Nephron progenitor cell (in vitro differentiated cells): ENCODE results near the gene SLC8A1.

Source experiments
- DNase-seq: peaks from one replicate; pipeline ENCODE4 v3.0.0; 2021
- H3K27ac Mint-ChIP-seq: 2 replicates; pipeline ENCODE4 v1.8.0; 2021; ENCODE audit warnings: mild to moderate bottlenecking, moderate library complexity, mixed read lengths
- H3K27me3 Mint-ChIP-seq: 2 replicates; pipeline ENCODE4 v1.8.0; 2021; ENCODE audit warnings: mild to moderate bottlenecking, low read depth, mixed read lengths; ENCODE audit not compliant: poor library complexity
- H3K36me3 Mint-ChIP-seq: 2 replicates; pipeline ENCODE4 v1.8.0; 2021; ENCODE audit warnings: low read depth, mixed read lengths
- H3K4me1 Mint-ChIP-seq: 2 replicates; pipeline ENCODE4 v1.8.0; 2021; ENCODE audit warnings: mixed read lengths
- H3K4me3 Mint-ChIP-seq: 2 replicates; pipeline ENCODE4 v1.8.0; 2021; ENCODE audit warnings: mild to moderate bottlenecking, moderate library complexity, mixed read lengths
- H3K9me3 Mint-ChIP-seq: 2 replicates; pipeline ENCODE4 v1.8.0; 2021; ENCODE audit warnings: mild to moderate bottlenecking, moderate library complexity, mixed read lengths
- TF ChIP-seq, protein P1 (sequence below): fragments of 200-600 bp; sonication (generic); IDR thresholded peaks from 2 replicates; pipeline ENCODE4 v1.5.0; 2021; ENCODE audit warnings: antibody characterized with exemption

The SLC8A1 gene

GRCh38 chr2:40480073-40480472 is 28.2 kb upstream of the SLC8A1 start:
- H3K27me3 Mint-ChIP-seq: peaks cover 4% of the 10 kb centered on the region
- H3K4me1 Mint-ChIP-seq: peaks cover 24% of the 10 kb centered on the region
- no peaks in the 10 kb centered on the region for H3K36me3 Mint-ChIP-seq
- H3K9me3 Mint-ChIP-seq: peaks cover 11% of the 10 kb centered on the region
- H3K27ac Mint-ChIP-seq: no peak overlapping the region
- H3K4me3 Mint-ChIP-seq: no peak overlapping the region
- DNase-seq: no peak
- TF ChIP-seq, protein P1, sequence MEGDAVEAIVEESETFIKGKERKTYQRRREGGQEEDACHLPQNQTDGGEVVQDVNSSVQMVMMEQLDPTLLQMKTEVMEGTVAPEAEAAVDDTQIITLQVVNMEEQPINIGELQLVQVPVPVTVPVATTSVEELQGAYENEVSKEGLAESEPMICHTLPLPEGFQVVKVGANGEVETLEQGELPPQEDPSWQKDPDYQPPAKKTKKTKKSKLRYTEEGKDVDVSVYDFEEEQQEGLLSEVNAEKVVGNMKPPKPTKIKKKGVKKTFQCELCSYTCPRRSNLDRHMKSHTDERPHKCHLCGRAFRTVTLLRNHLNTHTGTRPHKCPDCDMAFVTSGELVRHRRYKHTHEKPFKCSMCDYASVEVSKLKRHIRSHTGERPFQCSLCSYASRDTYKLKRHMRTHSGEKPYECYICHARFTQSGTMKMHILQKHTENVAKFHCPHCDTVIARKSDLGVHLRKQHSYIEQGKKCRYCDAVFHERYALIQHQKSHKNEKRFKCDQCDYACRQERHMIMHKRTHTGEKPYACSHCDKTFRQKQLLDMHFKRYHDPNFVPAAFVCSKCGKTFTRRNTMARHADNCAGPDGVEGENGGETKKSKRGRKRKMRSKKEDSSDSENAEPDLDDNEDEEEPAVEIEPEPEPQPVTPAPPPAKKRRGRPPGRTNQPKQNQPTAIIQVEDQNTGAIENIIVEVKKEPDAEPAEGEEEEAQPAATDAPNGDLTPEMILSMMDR: no peak

DNA sequence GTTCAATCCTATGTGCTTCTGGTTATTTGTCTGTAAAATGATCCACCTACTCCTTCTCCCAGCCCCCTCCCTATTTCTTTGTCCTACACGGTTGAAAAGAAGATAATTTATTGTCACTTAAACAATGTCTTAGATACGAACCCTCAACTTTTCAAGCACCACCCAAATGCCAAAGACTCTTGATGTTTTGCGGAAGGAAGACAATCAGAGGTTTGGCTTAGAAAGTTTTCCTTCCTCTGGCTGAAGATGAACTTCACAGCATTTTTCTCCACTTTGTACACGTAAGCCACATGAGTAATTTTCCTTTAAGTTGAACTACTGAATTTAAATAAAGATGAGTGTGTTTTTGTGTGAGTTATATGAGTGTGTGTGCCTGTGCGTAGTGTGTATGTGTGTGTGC is 25.5 kb upstream of the SLC8A1 start:
- Mint-ChIP-seq H3K36me3 (no peaks in the 10 kb centered on the region), H3K4me1 (peaks cover 35% of the 10 kb centered on the region), H3K9me3 (no peaks in the 10 kb centered on the region), H3K4me3 (no peak overlapping the region), H3K27ac (no peak overlapping the region), H3K27me3 (no peaks in the 10 kb centered on the region)
- DNase-seq: no peak
- TF ChIP-seq, protein P1: no peak

DNA sequence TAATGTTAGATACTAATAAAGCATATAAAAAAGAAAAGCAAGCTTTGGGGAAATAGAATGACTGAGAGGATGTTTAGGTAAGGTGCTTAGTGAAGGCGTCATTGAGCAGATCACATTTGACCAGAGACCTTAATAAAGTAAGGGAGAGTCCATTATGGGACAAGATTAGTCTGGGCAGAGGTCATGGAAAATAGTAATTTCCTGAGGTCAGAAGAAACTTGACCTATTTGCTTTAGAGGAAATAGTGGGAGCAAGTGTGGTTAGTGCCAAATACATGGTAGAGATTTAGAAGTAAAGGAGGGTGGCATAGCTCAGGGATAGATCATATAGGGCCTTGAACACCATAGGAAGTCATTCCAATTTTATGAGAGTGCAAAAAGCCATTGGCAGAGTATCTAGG is 24.5 kb upstream of the SLC8A1 start:
- no peak overlapping the region for H3K27ac Mint-ChIP-seq
- TF ChIP-seq, protein P1: no peak
- no peak overlapping the region for H3K4me3 Mint-ChIP-seq
- H3K27me3 Mint-ChIP-seq: no peaks in the 10 kb centered on the region
- peaks cover 43% of the 10 kb centered on the region for H3K4me1 Mint-ChIP-seq
- DNase-seq: no peak
- no peaks in the 10 kb centered on the region for H3K9me3 Mint-ChIP-seq
- H3K36me3 Mint-ChIP-seq: no peaks in the 10 kb centered on the region

DNA sequence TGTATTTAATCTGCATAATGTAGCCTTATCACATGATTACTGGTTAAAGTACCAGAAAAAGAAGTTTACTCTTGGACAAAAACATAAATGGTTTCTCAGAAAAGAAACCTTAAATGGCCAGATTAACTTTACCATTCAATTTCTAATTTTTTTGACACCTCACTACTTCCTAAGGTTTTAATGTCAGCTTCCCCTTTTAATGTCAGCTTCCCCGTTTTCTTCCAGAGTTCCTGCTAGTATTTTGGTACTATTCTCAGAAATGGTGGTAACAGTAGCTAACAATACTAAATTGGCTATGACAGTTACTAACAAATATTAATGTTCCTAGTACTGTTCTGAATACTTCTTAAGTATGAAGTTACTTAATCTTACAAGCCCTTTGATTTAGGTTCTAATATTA is 22.4 kb upstream of the SLC8A1 start:
- no peak for DNase-seq
- H3K9me3 Mint-ChIP-seq: no peaks in the 10 kb centered on the region
- H3K4me1 Mint-ChIP-seq: peaks cover 50% of the 10 kb centered on the region
- H3K27ac Mint-ChIP-seq: no peak overlapping the region
- H3K4me3 Mint-ChIP-seq: no peak overlapping the region
- no peaks in the 10 kb centered on the region for H3K27me3 Mint-ChIP-seq
- no peaks in the 10 kb centered on the region for H3K36me3 Mint-ChIP-seq
- TF ChIP-seq, protein P1: no peak

DNA sequence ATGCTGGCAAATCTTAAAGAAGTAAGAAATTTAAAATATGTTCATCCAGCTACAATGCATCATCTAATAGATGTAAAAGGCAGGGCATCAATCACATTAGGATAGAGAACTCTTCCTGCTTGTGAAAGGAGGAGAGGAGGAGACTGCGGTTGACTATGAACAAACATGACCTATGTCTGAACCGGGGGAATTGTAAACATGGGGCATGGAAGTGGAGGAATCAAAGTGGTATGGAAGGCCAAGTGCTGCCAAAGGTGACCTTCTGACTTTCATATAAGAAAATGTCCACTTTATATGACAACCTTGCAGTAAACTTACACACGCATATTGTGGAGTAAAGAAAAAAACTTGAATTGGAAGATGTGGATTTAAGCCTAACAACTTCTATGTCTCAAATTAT is 20.0 kb upstream of the SLC8A1 start:
- Mint-ChIP-seq H3K27ac (no peak overlapping the region), H3K36me3 (no peaks in the 10 kb centered on the region), H3K27me3 (peaks cover 4% of the 10 kb centered on the region), H3K4me1 (peaks cover 36% of the 10 kb centered on the region), H3K9me3 (no peaks in the 10 kb centered on the region), H3K4me3 (no peak overlapping the region)
- TF ChIP-seq, protein P1: no peak
- DNase-seq: no peak
